Measurements from ENCODE around the gene PPARGC1A.

DNA sequence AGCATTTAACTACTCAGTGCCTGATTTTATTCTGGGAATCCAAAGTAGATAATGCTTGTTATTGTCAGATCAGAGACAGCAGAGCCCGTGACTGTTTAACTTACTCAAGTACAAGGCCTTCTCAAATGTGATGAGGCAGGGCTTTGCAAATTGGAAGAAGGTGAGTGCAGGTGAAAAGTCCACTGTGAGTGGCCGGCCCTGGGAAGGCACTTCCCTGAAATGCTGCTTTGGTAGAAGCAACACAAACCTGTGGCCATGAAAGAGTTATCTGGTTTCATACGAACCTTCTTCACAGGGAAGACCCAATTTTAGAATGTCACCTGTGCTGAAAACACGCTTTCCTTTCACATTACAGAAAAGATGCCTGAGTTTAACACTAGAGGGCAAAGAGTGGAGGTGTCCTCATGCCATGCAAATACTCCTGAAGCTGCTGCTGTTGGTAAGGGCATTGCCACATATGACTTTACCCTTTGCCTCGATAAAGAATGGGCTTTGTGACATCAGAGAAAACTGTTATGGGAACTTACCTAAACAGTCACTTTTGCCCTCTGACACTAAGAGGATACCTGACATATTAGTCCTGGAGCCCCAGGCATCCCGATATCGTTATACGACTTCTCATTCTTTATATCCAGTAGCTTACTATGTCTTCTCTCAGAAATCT is 8.0 kb downstream of the PPARGC1A start:
- TF ChIP-seq POLR2A (IDR thresholded peaks at IDR 0.05), result no peak
- TF ChIP-seq, protein P1, sequence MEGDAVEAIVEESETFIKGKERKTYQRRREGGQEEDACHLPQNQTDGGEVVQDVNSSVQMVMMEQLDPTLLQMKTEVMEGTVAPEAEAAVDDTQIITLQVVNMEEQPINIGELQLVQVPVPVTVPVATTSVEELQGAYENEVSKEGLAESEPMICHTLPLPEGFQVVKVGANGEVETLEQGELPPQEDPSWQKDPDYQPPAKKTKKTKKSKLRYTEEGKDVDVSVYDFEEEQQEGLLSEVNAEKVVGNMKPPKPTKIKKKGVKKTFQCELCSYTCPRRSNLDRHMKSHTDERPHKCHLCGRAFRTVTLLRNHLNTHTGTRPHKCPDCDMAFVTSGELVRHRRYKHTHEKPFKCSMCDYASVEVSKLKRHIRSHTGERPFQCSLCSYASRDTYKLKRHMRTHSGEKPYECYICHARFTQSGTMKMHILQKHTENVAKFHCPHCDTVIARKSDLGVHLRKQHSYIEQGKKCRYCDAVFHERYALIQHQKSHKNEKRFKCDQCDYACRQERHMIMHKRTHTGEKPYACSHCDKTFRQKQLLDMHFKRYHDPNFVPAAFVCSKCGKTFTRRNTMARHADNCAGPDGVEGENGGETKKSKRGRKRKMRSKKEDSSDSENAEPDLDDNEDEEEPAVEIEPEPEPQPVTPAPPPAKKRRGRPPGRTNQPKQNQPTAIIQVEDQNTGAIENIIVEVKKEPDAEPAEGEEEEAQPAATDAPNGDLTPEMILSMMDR (IDR thresholded peaks at IDR 0.05), result peak in 1 of 6 experiments; percentile 19

Data from esophagus squamous epithelium (tissue), 4 donors.